MCF 10A (cell line): ENCODE measurements around the gene KEL. TPM values are rescaled to one million over a fixed set of nuclear protein-coding genes. Genes with fewer than 3 reads are reported as not detected.
A peak's percentile ranks its signal among the peaks of the same experiment; 100 is the strongest.

Experiments used
- BruUV-seq: library from RNA; stranded (reverse); fragments of 400-500 nt; replicated peaks from 2 replicates; lab custom pipeline; 2021; lab: Mats Ljungman, UMichigan
- CTCF ChIA-PET: fragments of 300-600 bp; sonication (Branson Sonifier 250); formaldehyde crosslinking; extraction: SDS; loops from one replicate; lab custom pipeline; 2021; ENCODE audit warnings: antibody characterized with exemption, inconsistent platforms; lab: Yijun Ruan, JAX
- POLR2A ChIA-PET: fragments of 300-600, 350-650 bp; sonication (Branson Sonifier 250); formaldehyde crosslinking; extraction: SDS; loops from one replicate; lab custom pipeline; 2020; ENCODE audit warnings: antibody characterized with exemption, inconsistent platforms; lab: Yijun Ruan, JAX
- DNase-seq: peaks from one replicate; pipeline ENCODE4 v3.0.0-alpha.2; 2018; ENCODE audit not compliant: unreplicated experiment
- H3K27ac Mint-ChIP-seq: one replicate; pipeline ENCODE4 v1.8.0; 2022; ENCODE audit warnings: mild to moderate bottlenecking, low read depth, mixed read lengths; ENCODE audit not compliant: unreplicated experiment
- H3K27me3 Mint-ChIP-seq: one replicate; pipeline ENCODE4 v1.8.0; 2022; ENCODE audit warnings: mixed read lengths; ENCODE audit not compliant: insufficient read depth, unreplicated experiment
- H3K36me3 Mint-ChIP-seq: one replicate; pipeline ENCODE4 v1.8.0; 2022; ENCODE audit warnings: mild to moderate bottlenecking, moderate library complexity, mixed read lengths; ENCODE audit not compliant: insufficient read depth, unreplicated experiment
- H3K4me1 Mint-ChIP-seq: one replicate; pipeline ENCODE4 v1.8.0; 2022; ENCODE audit warnings: mixed read lengths; ENCODE audit not compliant: insufficient read depth, unreplicated experiment
- H3K4me3 Mint-ChIP-seq: one replicate; pipeline ENCODE4 v1.8.0; 2022; ENCODE audit warnings: mild to moderate bottlenecking, moderate library complexity, mixed read lengths; ENCODE audit not compliant: unreplicated experiment
- H3K9me3 Mint-ChIP-seq: one replicate; pipeline ENCODE4 v1.8.0; 2022; ENCODE audit warnings: mixed read lengths; ENCODE audit not compliant: unreplicated experiment
- CTCF ChIP-seq: fragments of 200-600 bp; IDR thresholded peaks from one replicate; pipeline ENCODE4 v1.8.0; 2022; ENCODE audit warnings: antibody characterized with exemption, mild to moderate bottlenecking; ENCODE audit not compliant: unreplicated experiment
- intact Hi-C: fragments of 100-400 bp; cut with micrococcal nuclease; formaldehyde crosslinking; loops from 2 replicates; pipeline ENCODE4 v1.14.1; 2022
- total RNA-seq: library from RNA; stranded (reverse); gene quantifications from 2 replicates; pipeline ENCODE4 v1.2.3, GENCODE V29; 2022

Gene KEL
- total RNA-seq, 1 experiment from 2014 or later, result not detected

DNA sequence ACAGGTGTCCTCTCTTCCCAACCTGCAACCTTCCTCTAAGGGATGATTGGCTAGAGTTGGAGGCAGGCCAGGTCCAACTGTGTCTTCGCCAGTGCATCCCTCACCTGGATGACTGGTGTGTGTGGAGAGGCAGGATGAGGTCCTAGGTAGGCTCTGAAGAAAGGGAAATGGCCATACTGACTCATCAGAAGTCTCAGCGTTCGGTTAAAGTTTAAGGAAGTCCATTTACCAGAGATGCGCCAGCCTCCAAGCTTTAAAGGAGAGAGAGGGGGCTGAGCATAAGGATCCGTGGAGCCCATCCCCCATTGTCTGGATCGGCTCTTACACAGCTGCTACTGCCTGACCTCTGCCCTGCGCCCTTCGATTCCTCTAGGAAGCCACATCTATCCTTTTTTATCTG lies 4.4 kb downstream of the KEL start:
- no peak overlapping the region for H3K4me3 Mint-ChIP-seq
- intact Hi-C loops, result no loop called here
- no peak overlapping the region for H3K27ac Mint-ChIP-seq
- H3K9me3 Mint-ChIP-seq, result peaks cover 30% of the 10 kb centered on the region
- ChIA-PET POLR2A (interaction anchor here (0.8 to 1.2 kb wide), 2 partner anchors 24 to 25 kb away, joined by 3 read pairs; partner anchors contain the start of gene TRPV5), CTCF (interaction anchor here (0.7 to 1.0 kb wide), 3 partner anchors 24 to 258 kb away, joined by 3 to 4 read pairs (median 3); partner anchors contain the start of gene TRPV5)
- H3K36me3 Mint-ChIP-seq, result no peaks in the 10 kb centered on the region
- H3K4me1 Mint-ChIP-seq, result no peaks in the 10 kb centered on the region
- TF ChIP-seq CTCF, result no peak
- no TSS peak for BruUV-seq
- DNase-seq, result peak; percentile 26
- peaks cover 42% of the 10 kb centered on the region for H3K27me3 Mint-ChIP-seq

DNA sequence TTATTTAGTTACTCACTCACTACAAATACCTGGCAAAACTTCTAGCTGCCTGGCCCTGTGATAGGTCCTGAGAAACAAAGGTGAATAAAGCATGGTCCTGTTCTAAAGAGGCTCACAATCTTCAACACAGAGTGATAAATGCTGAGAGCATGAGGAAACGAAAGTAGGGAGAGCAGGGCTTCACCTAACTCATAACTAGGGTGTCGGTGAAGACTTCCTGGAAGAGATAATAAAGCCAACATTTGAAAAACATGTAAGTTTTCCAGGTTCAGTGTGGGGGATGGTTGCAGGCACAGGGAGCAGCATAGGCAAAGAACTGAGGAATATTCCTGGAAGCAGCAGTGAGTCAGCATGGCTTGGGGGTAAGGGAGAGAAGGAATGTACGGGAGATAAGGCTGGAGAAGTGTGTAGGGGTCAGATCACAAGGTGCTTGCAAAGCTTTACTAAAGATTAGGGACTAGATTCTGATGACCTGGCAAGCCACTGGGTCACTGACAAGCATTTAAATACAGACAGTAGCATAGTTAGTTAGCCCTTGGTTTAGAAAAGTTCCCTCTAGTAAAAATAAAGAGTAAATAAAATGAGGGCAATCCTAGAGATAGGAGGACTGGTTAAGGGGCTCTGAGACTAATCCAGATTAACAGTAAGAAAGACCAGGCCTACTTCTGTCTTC lies 5.1 kb downstream of the KEL start:
- Mint-ChIP-seq H3K9me3 (peaks cover 30% of the 10 kb centered on the region), H3K4me1 (no peaks in the 10 kb centered on the region), H3K36me3 (no peaks in the 10 kb centered on the region), H3K27me3 (peaks cover 43% of the 10 kb centered on the region), H3K27ac (no peak overlapping the region), H3K4me3 (no peak overlapping the region)
- no peak for TF ChIP-seq CTCF
- BruUV-seq, result no TSS peak
- CTCF ChIA-PET, result interaction anchor here (0.5 to 1.0 kb wide), 5 partner anchors 23 to 103 kb away, joined by 3 read pairs; partner anchors contain the start of gene TRPV5
- POLR2A ChIA-PET, result interaction anchor here (0.8 to 1.2 kb wide), 2 partner anchors 23 to 25 kb away, joined by 3 read pairs; partner anchors contain the start of gene TRPV5
- intact Hi-C loops, result no loop called here
- peak; percentile 56 for DNase-seq

GRCh38 chr7:142954680-142955268 lies 7.4 kb downstream of the KEL start:
- no peak for TF ChIP-seq CTCF
- no peaks in the 10 kb centered on the region for H3K4me1 Mint-ChIP-seq
- H3K27ac Mint-ChIP-seq, result no peak overlapping the region
- no TSS peak for BruUV-seq
- CTCF ChIA-PET, result no interaction called here
- H3K4me3 Mint-ChIP-seq, result no peak overlapping the region
- H3K36me3 Mint-ChIP-seq, result no peaks in the 10 kb centered on the region
- H3K27me3 Mint-ChIP-seq, result peaks cover 39% of the 10 kb centered on the region
- intact Hi-C loops, result no loop called here
- no peak for DNase-seq
- POLR2A ChIA-PET, result no interaction called here
- H3K9me3 Mint-ChIP-seq, result peaks cover 30% of the 10 kb centered on the region

DNA sequence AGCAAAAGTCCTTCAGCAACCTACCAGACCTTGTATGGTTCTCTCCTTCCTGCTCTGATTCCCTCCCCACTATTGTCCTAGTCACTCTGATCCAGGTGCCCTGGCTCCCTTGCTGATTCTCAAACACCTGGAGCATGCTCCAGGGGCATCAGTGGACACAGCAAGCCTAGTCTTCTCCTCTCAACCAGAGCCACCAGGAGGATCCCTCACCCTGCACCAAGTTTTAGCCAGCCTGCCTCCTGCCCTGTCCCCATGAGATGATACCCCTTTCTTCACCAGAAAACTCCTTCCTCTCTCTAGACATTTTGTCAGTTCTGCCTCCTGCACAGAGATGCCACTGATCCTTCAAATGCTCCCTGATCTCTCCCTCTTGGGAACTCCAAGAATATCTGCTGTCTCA lies 11.9 kb downstream of the KEL start:
- H3K27me3 Mint-ChIP-seq, result peaks cover 41% of the 10 kb centered on the region
- peaks cover 18% of the 10 kb centered on the region for H3K9me3 Mint-ChIP-seq
- intact Hi-C loops, result no loop called here
- DNase-seq, result no peak
- H3K4me3 Mint-ChIP-seq, result no peak overlapping the region
- TF ChIP-seq CTCF, result no peak
- H3K36me3 Mint-ChIP-seq, result no peaks in the 10 kb centered on the region
- H3K27ac Mint-ChIP-seq, result no peak overlapping the region
- H3K4me1 Mint-ChIP-seq, result no peaks in the 10 kb centered on the region
- no TSS peak for BruUV-seq
- CTCF ChIA-PET, result interaction anchor here (2.4 kb wide), 1 partner anchor 52 kb away, joined by 7 read pairs; no protein-coding TSS in a partner anchor
- POLR2A ChIA-PET, result no interaction called here
